ENCODE measurements around the gene GPR158.

GPR158 gene

GRCh38 chr10:25182636-25183035 is 7.8 kb downstream of the GPR158 start:
- no peak for FAIRE-seq
- no peak for DNase-seq (ENCODE audit: extremely low spot score, insufficient read length, low read depth)

- no peak for DNase-seq (ENCODE audit: extremely low spot score, insufficient read length, low read depth)
- FAIRE-seq = no peak
Observed at GRCh38 chr10:25191162-25191895, 16.5 kb downstream of the GPR158 start.

GRCh38 chr10:25198151-25198550 is 23.4 kb downstream of the GPR158 start:
- no peak for FAIRE-seq
- no peak for DNase-seq (ENCODE audit: extremely low spot score, insufficient read length, low read depth)

GRCh38 chr10:25206693-25207414 is 32.1 kb downstream of the GPR158 start:
- DNase-seq (ENCODE audit: extremely low spot score, insufficient read length, low read depth) (no peak), FAIRE-seq (no peak)

GRCh38 chr10:25209618-25210017 is 34.8 kb downstream of the GPR158 start:
- DNase-seq (ENCODE audit: extremely low spot score, insufficient read length, low read depth) (no peak), FAIRE-seq (no peak)

- DNase-seq (ENCODE audit: extremely low spot score, insufficient read length, low read depth) (no peak), FAIRE-seq (no peak)
Observed at GRCh38 chr10:25210265-25210664, 35.5 kb downstream of the GPR158 start.

- no peak for FAIRE-seq
- DNase-seq (ENCODE audit: extremely low spot score, insufficient read length, low read depth) = no peak
Observed at GRCh38 chr10:25220156-25220555, 45.4 kb downstream of the GPR158 start.

- FAIRE-seq = no peak
- DNase-seq (ENCODE audit: extremely low spot score, insufficient read length, low read depth) = no peak
Observed at GRCh38 chr10:25222085-25222660, 47.4 kb downstream of the GPR158 start.

- no peak for FAIRE-seq
Observed at GRCh38 chr10:25226775-25227682, 52.2 kb downstream of the GPR158 start.

GRCh38 chr10:25231751-25232150 is 57.0 kb downstream of the GPR158 start:
- FAIRE-seq (no peak), DNase-seq (ENCODE audit: extremely low spot score, insufficient read length, low read depth) (no peak)

More at GRCh38 chr10:25226775-25227682, 52.2 kb downstream of the GPR158 start:
- no peak for DNase-seq (ENCODE audit: extremely low spot score, insufficient read length, low read depth)

- DNase-seq (ENCODE audit: extremely low spot score, insufficient read length, low read depth) (no peak), FAIRE-seq (no peak)
Observed at GRCh38 chr10:25232204-25232603, 57.4 kb downstream of the GPR158 start.

- FAIRE-seq (no peak), DNase-seq (ENCODE audit: extremely low spot score, insufficient read length, low read depth) (no peak)
Observed at GRCh38 chr10:25245165-25245564, 70.4 kb downstream of the GPR158 start.

GRCh38 chr10:25257646-25258045 is 82.8 kb downstream of the GPR158 start:
- FAIRE-seq = no peak

GRCh38 chr10:25261110-25261509 is 86.3 kb downstream of the GPR158 start:
- no peak for DNase-seq (ENCODE audit: extremely low spot score, insufficient read length, low read depth)
- FAIRE-seq = no peak

More at GRCh38 chr10:25257646-25258045, 82.8 kb downstream of the GPR158 start:
- no peak for DNase-seq (ENCODE audit: extremely low spot score, insufficient read length, low read depth)

GRCh38 chr10:25261558-25261957 is 86.8 kb downstream of the GPR158 start:
- no peak for DNase-seq (ENCODE audit: extremely low spot score, insufficient read length, low read depth)
- no peak for FAIRE-seq

- no peak for DNase-seq (ENCODE audit: extremely low spot score, insufficient read length, low read depth)
Observed at GRCh38 chr10:25263931-25264330, 89.1 kb downstream of the GPR158 start.

GRCh38 chr10:25278180-25278579 is 103.4 kb downstream of the GPR158 start:
- FAIRE-seq (no peak), DNase-seq (ENCODE audit: extremely low spot score, insufficient read length, low read depth) (no peak)

More at GRCh38 chr10:25263931-25264330, 89.1 kb downstream of the GPR158 start:
- FAIRE-seq = no peak

- no peak for FAIRE-seq
- DNase-seq (ENCODE audit: extremely low spot score, insufficient read length, low read depth) = no peak
Observed at GRCh38 chr10:25280076-25280475, 105.3 kb downstream of the GPR158 start.

GRCh38 chr10:25280573-25280972 is 105.8 kb downstream of the GPR158 start:
- DNase-seq (ENCODE audit: extremely low spot score, insufficient read length, low read depth) (no peak), FAIRE-seq (no peak)

GRCh38 chr10:25285809-25286208 is 111.0 kb downstream of the GPR158 start:
- DNase-seq (ENCODE audit: extremely low spot score, insufficient read length, low read depth) (no peak), FAIRE-seq (no peak)

All from GM18507 (cell line).